Measurements from ENCODE around the gene MFSD11. TPM values are rescaled to one million over a fixed set of nuclear protein-coding genes. Genes with fewer than 3 reads are reported as not detected.
"Not testable (repeated sequence)": the region's sequence is repeated elsewhere in the genome, so short reads cannot be mapped to it uniquely, and the experiment has no call there.

Gene MFSD11
- total and polyA plus RNA-seq, 11 donors = 14.3 to 36.5 (median 25.3) TPM

GRCh38 chr17:76696763-76697701 lies 40.9 kb upstream of the MFSD11 start:
- peaks cover 32 to 100% (median 86%) of the 10 kb centered on the region in 12 donors for H3K4me1 ChIP-seq
- no peak for TF ChIP-seq CTCF (IDR thresholded peaks at IDR 0.05)
- TF ChIP-seq POLR2A (IDR thresholded peaks at IDR 0.05) = peak in 1 of 2 donors; percentile 26
- intact Hi-C loops (cut with DNase I) = no loop called here

GRCh38 chr17:76697702-76698465 lies 40.0 kb upstream of the MFSD11 start:
- Histone ChIP-seq H3K27me3 (no peaks in the 10 kb centered on the region), H3K9me3 (no peaks in the 10 kb centered on the region), H3K4me1 (peaks cover 32 to 100% (median 87%) of the 10 kb centered on the region in 12 donors), H3K36me3 (peaks cover 0 to 9% (median 0%) of the 10 kb centered on the region in 9 donors), H3K27ac (peak overlapping the region; percentile 80 to 99 (median 94)), H3K4me3 (peak overlapping the region in 1 of 12 donors; percentile 24)
- ATAC-seq (peak; percentile 6 to 43 (median 28)), DNase-seq (peak in 4 of 5 donors; percentile 60 to 72 (median 64))
- TF ChIP-seq CTCF (IDR thresholded peaks at IDR 0.05) (no peak), POLR2A (IDR thresholded peaks at IDR 0.05) (peak in 1 of 2 donors; percentile 15)
- 26 to 35% (median 27%) methylated on average over 14 to 17 of the region's 17 CpGs for WGBS, 4 donors
- intact Hi-C loops (cut with DNase I) = no loop called here

More at GRCh38 chr17:76696763-76697701, 40.9 kb upstream of the MFSD11 start:
- H3K27ac ChIP-seq = peak overlapping the region; percentile 80 to 99 (median 94)
- H3K4me3 ChIP-seq = peak overlapping the region in 1 of 12 donors; percentile 24
- H3K9me3 ChIP-seq = no peaks in the 10 kb centered on the region
- DNase-seq = peak in 4 of 5 donors; percentile 65 to 87 (median 80)
- H3K27me3 ChIP-seq = no peaks in the 10 kb centered on the region
- ATAC-seq = peak in 3 of 4 donors; percentile 47 to 59 (median 47)
- WGBS, 4 donors = 36 to 66% (median 54%) methylated on average over 19 to 25 of the region's 25 CpGs
- peaks cover 0 to 9% (median 0%) of the 10 kb centered on the region in 9 donors for H3K36me3 ChIP-seq

- H3K27me3 ChIP-seq; H3K9me3 ChIP-seq; H3K36me3 ChIP-seq; ATAC-seq; H3K4me3 ChIP-seq; intact Hi-C loops (cut with DNase I): not testable (repeated sequence)
- H3K27ac ChIP-seq = peak overlapping the region; percentile 80 to 99 (median 94)
- H3K4me1 ChIP-seq = peaks cover 32 to 100% (median 88%) of the 10 kb centered on the region in 12 donors
- WGBS, 4 donors = 51 to 61% (median 57%) methylated on average over 7 of the region's 7 CpGs
- peak in 1 of 5 donors; percentile 24 for DNase-seq
These were observed 39.4 kb upstream of the MFSD11 start for GRCh38 chr17:76698466-76698977.

GRCh38 chr17:76700270-76700616 lies 37.7 kb upstream of the MFSD11 start:
- H3K36me3 ChIP-seq = peaks cover 0 to 9% (median 0%) of the 10 kb centered on the region in 9 donors
- no peaks in the 10 kb centered on the region for H3K9me3 ChIP-seq
- DNase-seq (no peak), ATAC-seq (peak; percentile 5 to 20 (median 12))
- H3K27me3 ChIP-seq = no peaks in the 10 kb centered on the region
- peak overlapping the region in 8 of 12 donors; percentile 42 to 57 (median 48) for H3K4me3 ChIP-seq
- H3K4me1 ChIP-seq = peaks cover 32 to 95% (median 79%) of the 10 kb centered on the region in 12 donors
- TF ChIP-seq CTCF (IDR thresholded peaks at IDR 0.05) = no peak
- intact Hi-C loops (cut with DNase I) = no loop called here
- peak overlapping the region; percentile 90 to 99 (median 96) for H3K27ac ChIP-seq
- 7 to 26% (median 15%) methylated on average over 8 of the region's 8 CpGs for WGBS, 4 donors

All from heart left ventricle (tissue), 16 donors.